HG03066 (cell line): ENCODE results near the gene GPR161.

Experiments
- ATAC-seq: cut with Tn5 transposase; IDR thresholded peaks from one replicate; pipeline ENCODE4 v1.9.1; 2021; ENCODE audit warnings: low read depth; ENCODE audit not compliant: unreplicated experiment

Gene GPR161

DNA sequence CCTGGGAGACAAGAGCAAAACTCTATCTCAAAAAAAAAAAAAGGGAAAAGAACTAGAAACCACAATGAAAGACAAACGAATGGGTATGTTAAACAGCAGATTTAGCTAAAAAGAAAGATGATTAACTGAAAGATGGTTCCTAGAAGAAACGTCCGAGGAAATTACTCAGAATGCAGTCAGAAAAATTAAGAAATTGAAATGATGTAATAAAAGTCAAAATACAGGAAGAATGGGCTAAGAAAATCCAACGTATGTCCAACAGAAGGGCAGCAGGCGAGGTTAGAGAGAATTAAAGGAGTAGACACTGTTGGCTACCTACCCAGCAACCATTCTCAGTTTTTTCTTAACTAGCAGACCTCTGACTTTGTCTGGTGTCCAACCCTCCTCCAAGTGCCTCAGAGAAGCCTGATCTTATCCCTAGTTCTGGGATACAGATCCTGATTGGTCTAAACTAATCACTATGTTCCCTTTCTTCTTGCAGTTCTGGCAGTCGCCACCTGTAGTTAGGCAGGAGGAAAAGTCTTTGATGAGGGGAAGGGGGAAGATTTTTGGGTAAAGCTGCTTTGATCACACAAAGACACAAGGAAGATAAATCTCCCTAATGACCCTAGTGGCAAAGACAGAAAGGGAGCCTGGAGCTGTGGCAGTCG, 25.7 kb downstream of the GPR161 start:
- no peak for ATAC-seq

DNA sequence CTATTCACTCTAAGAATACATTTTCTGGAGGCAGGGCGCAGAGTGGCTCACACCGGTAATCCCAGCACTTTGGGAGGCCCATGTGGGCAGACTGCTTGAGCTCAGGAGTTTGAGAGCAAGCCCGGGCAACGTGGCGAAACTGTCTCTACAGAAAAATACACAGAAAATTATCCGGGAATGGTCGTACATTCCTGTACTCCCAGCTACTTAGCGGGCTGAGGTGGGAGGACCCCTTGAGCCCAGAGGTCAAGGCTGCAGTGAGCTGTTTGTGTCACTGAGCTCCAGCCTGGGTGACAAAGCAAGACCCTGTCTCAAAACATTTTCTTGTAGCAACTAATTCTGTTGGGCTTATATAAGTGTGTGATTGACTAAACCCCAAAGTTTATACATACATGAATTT, 30.5 kb downstream of the GPR161 start:
- ATAC-seq, result no peak

DNA sequence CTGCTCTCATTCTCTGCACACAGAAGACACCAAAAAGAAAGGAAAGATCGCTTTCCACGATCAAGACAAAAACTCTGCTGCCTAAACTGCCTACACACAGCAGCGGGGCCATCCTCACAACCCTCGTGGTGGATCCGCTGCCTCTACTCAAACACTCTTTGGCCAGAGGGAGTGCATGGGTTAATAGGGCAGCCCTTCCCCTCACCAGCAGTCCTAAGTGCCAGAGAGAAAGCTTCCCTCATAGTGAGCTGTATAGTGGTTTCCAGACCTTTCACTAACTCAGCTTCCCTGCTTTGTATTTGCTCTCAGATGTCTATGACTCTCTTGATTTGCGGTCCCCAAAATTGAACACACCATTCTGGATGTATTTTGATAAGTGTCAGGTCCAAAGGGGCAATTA, 30.9 kb downstream of the GPR161 start:
- ATAC-seq, result no peak

DNA sequence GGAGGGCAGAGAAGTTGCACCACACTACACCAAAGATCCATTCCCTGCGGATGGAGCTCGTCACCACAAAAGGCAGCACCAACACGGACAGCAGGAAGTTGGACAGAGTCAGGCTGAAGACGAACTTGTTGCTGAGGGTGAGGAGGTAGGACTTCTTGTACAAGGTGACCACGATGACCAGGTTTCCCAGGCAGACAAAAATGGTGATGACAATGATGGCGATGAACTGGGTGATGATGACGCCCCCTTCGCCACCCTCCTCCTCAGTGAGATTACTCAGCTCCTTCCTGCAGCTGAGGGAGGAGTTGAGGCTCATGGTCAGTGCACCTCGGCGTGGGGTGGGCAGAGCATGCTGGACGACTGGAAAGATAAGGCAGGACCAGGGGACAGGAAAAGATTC, 32.2 kb downstream of the GPR161 start:
- ATAC-seq, result no peak

DNA sequence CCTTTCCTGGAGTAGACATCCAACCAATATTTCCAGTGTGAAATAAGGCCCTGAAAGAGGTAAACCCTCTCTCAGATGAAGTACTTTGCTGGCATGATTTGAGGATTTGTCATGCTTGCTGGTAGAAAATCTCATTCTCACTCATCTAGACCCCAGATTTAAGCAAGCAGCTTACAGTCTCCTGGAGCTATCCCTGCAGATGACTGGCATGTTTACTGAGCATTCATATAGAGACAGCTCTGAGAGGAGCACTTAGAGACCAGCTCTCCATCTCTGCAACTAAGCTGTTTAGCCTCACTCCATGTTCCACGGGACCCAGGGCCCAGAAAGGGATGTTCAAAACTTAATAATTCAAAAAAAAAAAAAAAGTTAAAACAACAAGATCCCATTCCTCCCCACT, 34.2 kb downstream of the GPR161 start:
- no peak for ATAC-seq

DNA sequence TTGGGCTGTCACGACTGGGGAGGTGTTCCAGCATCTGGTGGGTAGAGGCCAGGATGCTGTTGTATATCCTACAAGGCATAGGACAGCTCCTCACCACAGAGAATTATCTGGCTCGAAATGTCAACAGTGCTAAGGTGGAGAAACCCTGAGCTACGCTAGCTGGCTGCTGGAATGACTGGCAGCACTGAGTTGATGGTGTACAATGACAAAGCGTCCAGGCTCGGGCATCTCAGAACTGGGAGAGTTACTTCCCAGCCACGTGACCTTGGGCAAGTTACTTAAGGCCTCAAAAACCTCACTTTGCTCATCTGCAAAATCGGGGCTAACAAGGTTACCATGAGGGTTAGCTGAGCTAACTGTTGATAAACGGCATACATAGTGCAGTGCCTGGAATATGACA, 35.4 kb downstream of the GPR161 start:
- ATAC-seq, result no peak

DNA sequence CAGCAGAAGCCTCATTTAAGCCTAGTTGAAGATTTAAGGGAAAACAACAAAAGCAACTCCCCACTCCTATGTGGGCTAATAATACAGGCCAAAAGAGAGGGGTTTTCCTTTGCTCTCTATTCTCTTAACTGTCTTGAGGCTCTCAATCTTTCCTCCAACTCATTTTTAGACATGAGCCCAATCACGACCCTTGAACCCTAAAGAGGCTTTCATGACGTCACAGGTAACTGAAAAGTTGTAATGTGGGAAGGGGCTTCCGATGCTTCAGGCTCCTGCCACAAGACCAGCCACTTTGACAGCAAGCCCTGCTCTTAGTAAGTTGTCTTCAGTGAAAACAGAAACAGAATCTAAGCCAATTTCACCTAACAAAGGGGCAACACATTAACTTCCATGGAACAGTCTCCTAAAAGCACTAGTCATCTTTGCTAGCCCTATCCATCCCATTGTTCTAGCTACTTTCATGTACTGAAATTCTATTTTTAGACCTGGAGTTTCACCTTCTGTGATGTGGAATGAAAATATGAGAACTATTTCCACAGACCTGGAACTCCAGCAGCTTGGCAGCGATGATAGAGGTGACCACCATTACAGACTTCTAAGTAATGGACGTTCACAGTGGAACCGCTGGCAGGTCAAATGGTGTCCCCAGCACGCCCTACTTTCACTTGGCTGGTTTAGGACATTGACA, 36.3 kb downstream of the GPR161 start:
- no peak for ATAC-seq

DNA sequence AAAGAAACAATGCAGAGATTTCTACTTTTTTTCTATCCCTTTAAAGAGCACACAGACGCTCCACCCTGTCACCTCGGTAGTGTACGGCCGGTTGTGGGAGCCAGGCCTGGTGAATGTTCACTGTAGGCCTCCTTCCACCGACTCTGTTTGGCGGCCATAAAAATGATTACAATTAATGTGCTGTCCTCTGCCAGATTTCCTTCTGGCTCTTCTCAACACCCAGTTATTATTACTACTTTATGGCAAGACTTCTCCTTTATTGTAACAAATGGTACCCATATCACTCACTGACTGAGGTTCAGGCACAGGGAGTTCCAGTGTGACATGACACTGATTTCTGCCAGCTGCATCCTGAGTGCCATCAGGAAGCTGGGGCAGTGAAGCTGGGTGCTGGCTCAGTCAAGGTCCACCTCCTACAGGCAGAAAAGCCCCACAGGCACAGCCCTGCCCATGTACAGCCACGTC, 37.4 kb downstream of the GPR161 start:
- no peak for ATAC-seq

DNA sequence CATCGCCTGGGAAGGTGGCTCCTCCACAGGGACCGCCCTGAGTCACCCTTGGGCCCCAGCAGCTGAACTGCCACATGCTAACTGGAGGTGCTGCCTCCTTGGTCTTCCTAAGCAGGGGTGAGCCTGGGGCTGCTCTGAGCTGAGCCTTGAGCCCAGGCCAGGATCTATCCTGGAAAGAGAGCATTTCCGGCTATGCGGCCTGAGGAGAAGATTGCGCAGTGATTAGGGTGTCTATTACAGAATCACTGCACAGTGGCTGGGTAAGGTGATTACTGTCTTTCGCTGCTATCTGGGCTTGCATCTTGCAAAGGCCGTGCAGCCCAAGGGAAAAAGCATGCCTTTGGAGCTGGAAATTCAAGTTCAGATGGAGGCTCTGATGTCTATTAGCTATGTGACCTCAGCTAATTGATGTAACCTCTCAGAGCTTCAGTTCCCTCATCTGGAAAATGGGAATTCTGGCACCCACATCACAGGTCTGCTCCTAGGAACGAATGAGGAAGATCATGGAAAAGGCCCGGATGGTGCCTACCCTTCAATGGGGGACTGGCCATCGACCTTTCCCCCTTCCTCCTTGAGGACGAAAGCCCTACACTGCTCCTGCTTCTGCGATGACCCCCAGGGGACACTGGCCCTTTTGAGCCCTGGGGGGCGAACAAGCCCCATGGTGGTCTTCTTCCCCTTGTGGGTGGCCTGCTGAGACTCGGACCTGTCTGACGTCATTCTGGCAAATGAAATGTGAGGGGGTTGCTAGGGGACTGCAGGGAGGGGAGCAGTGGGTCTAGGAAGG, 38.0 kb downstream of the GPR161 start:
- no peak for ATAC-seq

DNA sequence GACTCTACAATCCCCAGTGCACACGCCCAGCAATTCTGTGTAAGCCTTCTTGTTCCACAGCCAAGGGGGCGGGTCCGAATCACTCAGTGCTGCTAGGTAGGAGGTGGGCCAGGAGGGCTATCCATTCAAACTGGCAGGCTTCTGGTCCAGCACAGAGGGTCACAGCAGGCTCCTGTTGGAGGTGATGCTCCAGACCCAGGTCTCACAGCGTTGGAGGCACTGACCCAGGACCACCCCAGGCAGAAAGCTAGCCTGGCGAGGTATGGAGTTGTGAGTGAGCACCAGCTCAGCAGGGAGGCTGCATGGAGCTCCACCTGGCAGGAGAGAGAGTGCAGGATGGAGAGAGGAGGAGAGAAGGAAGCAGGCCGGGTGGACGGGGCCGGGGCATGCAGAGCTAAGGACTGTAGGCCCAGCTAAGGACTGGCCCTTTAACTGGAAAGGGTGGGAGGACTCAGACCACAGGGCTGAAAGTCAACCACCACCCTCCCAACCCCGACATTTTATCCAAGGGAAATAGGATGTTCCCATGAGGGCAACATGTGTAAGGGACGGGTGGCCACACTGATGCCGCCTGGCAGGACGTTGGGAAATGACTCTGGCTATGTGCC, 38.7 kb downstream of the GPR161 start:
- ATAC-seq, result no peak

DNA sequence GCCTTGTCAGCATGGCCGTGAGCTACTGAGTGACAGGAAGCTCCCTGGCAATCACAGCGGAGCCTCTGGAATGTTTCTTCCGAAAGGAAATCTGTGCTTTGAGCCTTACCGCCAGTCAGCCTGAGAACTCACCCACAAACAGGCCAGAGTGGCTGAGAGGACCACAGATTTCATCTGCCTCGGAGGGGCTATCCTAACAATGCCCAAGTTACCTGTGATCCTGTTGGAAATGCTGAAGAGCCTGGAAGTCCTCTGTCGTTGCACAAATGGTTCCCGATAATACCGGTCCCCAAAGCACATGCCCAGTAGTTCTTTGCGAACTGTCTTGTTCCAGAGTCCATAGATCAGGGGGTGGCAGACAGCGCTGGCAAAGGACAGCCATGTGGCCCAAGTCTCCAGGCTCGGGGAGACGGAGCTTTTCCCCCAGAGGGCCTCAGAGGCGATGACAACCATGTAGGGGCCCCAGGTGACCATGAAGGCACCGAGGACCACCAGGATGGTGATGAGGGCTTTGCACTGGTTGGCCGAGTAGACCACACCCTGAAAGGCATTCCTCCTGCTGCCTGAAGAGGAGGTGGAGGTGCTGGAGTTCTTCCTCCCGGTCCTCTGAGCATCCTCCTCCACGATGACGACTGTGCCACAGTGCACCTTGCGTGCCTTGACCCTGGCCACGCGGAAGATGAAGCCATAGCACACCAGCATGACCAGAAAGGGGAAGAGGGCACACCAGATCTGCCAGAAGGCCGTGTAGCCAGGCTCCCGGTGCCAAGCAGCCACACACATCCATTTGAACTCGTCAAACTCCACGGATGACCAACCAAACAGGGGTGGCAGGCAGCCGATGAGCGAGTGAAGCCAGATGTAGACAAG, 40.2 kb downstream of the GPR161 start:
- ATAC-seq, result no peak

DNA sequence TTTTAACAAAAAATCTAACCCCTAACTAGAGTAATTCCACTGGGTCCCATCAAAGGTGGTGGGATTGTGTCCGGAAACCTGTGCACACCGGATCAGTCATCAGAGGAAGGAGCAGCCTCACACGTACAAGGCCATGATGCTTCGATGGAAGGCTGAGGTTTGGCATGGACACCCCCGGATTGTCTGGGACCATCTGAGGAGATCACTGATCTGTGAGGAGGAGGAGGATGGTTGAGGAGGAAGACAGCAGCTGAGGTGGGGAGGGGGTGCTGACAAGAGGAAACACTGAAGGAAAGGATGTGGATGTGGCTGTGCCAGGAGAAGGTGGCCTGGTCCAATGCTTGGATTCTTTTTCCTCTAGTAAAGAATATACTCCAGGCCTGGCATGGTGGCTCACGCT, 41.3 kb downstream of the GPR161 start:
- ATAC-seq, result no peak

DNA sequence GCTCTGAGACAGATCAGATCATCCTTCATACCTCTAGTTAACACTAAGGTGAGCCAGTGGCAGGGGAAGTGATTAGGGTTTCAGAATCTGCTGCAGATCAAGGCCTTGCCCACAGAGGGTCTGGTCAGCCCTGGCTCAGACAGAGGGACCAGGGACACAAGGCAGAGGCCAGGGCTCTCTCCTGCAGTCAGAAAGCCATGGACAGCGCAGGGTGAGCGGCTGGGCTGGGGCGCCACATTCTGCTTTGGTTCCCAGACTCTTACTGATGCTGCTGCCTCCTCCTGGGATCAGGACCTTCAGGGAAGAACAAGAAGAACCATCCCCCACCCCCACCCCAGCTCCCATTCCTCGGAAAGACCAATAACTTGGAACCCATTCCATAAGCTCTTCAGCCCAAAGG, 43.1 kb downstream of the GPR161 start:
- ATAC-seq, result no peak

DNA sequence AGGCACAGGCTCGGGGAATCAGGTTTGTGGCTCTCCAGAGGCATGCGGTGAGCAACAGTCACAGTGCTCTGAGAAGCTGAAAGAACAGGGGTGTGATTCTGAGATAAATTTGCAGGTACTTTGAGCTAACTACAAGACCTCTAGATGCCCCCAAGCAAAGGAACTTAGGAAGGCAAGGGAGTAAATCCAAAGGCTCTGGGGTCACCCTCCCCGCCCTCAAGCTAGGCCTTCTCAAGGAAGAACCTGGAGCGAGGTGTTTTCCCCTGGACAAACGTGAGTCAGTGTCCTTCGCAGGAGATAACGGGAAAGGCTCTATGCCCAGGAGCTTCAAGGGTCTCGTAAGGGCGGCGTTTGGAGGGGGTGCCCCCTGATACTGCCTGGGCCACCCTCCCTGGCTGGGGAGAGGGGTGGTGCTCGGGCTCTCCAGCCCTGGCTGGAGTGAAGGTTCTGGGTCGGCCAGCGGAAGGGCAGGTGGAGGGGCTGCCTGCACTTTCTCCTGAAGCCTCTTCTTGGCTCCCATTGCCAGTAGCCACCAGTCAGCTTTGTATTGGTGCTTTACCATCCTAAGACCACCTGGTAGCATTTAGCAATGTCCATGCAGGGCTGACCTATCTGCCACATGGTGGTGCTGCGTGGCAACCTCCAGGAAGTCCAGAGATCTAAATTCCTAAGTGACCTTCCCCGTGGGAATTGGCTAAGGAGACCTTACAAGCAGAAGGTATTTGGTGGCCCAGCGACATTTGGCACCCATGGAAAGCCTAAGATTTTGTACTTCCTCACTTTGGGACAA, 44.0 kb downstream of the GPR161 start:
- no peak for ATAC-seq

DNA sequence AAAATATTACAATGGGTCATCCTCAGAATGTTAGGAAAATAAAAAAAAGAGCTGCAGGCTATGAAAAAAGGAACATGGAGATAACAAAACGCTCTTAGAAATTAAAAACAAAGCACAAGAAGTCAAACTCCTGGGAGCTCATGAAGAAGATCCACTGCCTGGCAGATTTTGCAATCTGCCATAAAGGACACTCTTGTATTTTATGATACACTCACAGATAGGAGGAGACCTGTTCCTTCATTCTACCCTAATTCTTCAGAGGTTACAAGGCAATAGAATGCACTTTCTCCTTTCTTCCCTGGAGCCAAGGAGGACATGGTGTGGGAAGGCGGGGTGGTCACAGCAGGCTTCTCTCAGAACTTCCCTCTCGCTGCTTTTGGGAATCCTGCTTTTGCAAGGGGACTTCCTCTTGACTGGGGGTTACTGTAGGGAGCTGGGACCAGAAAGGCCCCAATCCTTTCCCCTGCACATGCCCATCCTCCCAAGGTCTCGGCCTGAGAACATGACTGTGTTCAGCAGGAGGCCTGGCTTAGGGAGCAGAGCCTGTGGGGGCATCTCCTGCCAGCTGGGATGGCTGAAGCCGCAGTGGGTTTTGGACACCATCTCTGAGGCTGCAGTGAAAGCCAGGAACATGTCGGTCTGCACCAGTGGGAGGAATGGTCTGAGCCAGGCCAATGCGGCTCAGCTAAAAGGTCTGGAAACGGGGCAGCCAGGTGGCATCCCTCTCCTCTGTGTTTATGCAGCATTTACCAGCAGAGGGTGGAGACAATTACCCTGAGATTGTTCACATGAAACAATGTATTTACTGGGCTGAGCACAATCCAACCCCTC, 44.8 kb downstream of the GPR161 start:
- no peak for ATAC-seq

DNA sequence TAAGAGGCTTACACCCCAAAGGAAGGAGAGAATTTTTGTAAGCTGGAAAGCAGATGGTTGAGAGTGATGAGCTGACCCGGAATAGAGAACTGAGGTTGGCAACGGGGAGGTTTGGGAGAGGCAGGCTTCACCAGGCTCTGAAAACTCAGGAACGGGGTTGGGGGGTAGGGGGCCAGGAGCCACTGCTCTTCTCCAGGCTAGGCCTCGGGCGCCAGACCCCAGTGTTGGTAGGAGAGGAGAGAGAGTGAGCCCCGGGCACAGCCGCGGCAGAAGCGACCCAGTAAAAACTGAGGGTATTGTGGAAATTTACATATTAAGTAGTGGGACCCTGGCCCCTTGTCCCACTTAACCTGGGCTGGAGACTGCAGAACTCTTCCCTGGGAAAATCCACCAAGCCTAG, 45.7 kb downstream of the GPR161 start:
- ATAC-seq, result no peak

DNA sequence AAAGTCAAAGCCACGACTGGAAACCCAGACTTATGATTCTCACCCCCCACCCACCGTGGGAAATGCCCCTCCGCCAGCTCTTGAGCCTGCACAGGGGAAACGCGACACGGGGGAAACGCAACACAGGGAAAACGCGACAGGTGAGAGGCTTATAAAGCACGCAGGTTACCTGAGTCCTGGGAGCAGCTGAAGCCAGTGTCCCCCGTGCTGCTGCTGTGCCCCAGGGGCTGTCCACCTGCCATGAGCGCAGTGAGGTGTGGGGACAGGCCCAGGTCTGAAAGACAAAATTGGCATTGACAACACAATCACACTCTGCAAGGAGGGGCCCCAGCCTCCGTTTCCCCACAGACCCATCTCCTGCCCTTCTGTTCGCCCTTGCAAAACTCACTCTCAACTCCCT, 46.3 kb downstream of the GPR161 start:
- ATAC-seq, result no peak

DNA sequence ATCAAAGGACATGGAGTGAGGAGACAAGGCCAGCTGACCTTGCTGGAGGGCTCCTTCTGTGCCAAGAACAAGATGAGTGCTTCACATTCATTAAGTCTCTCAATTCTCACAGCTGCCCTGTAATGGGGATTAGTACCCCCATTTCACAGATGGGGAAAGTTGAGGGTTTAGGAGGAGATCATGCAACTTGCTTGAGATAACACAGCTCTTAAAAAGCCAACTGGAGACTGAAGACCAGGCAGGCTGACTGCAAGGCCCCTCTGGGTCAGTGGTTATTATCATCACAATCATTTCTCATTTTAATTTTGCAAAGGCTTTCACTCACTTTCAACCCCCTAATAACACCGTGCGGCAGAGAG, 46.8 kb downstream of the GPR161 start:
- ATAC-seq, result no peak
